ENCODE measurements around the gene AHRR. TPM values are rescaled to one million over a fixed set of nuclear protein-coding genes. Genes with fewer than 3 reads are reported as not detected.

AHRR gene
- total and polyA plus RNA-seq, 9 of the 15 experiments (the other 6 are each of a cell fraction or from before 2014, with no cell fraction given), result 0.06 to 1.6 (median 0.75) TPM; not detected in 1

GRCh38 chr5:402615-403359 is 81.3 kb downstream of the AHRR start (continued):
- TF ChIP-seq PHF21A (IDR thresholded peaks at IDR 0.05; ENCODE audit: borderline replicate concordance, low read depth) (no peak), PML (IDR thresholded peaks at IDR 0.05; ENCODE audit: low read length) (no peak), CBX1 (IDR thresholded peaks at IDR 0.05; ENCODE audit: low read depth) (no peak), RAD21 (CRISPR knock-in tag; conservative IDR thresholded peaks at IDR 0.05 in 1 of 2, IDR thresholded peaks at IDR 0.05 in 1 of 2) (peak in 1 of 2 experiments; percentile 13; a peak in 1 of 4 replicates)

DNA sequence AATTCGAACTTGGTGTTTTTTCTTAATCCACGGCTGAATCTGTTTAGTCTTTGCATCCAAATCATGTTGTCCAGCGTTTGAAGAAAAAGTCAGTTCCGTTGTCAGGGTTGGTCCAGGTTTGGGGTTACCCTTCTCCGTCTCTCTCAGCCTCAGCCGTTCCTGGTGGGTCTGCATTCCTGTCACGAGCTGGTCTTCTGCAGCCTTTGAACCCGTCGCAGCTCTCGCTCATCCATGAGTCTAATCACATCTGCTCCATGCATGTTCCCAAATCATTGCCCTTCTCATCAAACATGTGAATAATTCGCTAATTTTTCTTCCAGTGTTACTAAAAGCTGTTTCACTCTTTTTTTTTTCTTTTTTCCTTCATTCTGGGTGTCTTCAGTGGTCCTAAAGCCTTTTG is 82.5 kb downstream of the AHRR start:
- in situ Hi-C loops (cut with MboI) (no loop called here), intact Hi-C loops (cut with micrococcal nuclease) (no loop called here)
- Histone ChIP-seq H3K4me3 (no peak overlapping the region), H3K9me1 (ENCODE audit: control insufficient read depth, insufficient read depth, low read length) (no peaks in the 10 kb centered on the region), H2AFZ (ENCODE audit: low read depth, low read length) (no peak overlapping the region), H3K4me2 (ENCODE audit: insufficient read depth, low read length) (no peak overlapping the region), H3K27me3 (ENCODE audit: control insufficient read depth in 2 of 2, insufficient read depth in 2 of 2, low read length in 2 of 2) (peaks cover 79 to 83% of the 10 kb centered on the region in 2 experiments), H3K9ac (ENCODE audit: insufficient read depth in 1 of 2, low read depth in 2 of 2, low read length in 2 of 2) (no peak overlapping the region), H3K9me3 (replicated peaks; ENCODE audit: control insufficient read depth, insufficient read depth, low read depth, low read length) (no peaks in the 10 kb centered on the region), H4K20me1 (replicated peaks; ENCODE audit: control insufficient read depth, insufficient read depth, low read length) (peaks cover 4% of the 10 kb centered on the region; the same call in 1 of the 2 replicates), H3K36me3 (ENCODE audit: control insufficient read depth, insufficient read depth, low read length) (no peaks in the 10 kb centered on the region), H3K79me2 (ENCODE audit: control insufficient read depth, insufficient read depth, low read length) (no peaks in the 10 kb centered on the region), H3K4me1 (replicated peaks in 1 of 2; ENCODE audit: control insufficient read depth in 2 of 2, insufficient read depth in 2 of 2, low read length in 2 of 2) (peaks cover 0 to 15% of the 10 kb centered on the region in 2 experiments; a peak in 2 of 5 replicates), H3K27ac (ENCODE audit: extremely low read depth, low read depth, low read length) (no peak overlapping the region)
- POLR2A ChIA-PET, result interaction anchor here (0.9 to 1.7 kb wide), 3 partner anchors 8 to 49 kb away, joined by 3 to 6 read pairs (median 4); no protein-coding TSS in a partner anchor
- ATAC-seq (no peak), DNase-seq (ENCODE audit: extremely low read depth in 1 of 4, low spot score in 3 of 4) (no peak), FAIRE-seq (no peak)
- CTCF ChIA-PET (ENCODE audit: low intra/inter-chr PET ratio), result no interaction called here
- no TSS peak for BruUV-seq (replicated peaks)
- 3% methylated on average over 11 of the region's 11 CpGs for WGBS (ENCODE audit: insufficient coverage, low coverage, missing lambda C conversion rate)
- TF ChIP-seq UBTF (IDR thresholded peaks at IDR 0.05; ENCODE audit: borderline replicate concordance in 1 of 2, low read depth in 2 of 2, low read length in 2 of 2) (no peak), HMG20A (CRISPR knock-in tag; conservative IDR thresholded peaks at IDR 0.05) (no peak), NFYB (IDR thresholded peaks at IDR 0.05; ENCODE audit: extremely low read depth, insufficient read length) (no peak), MXD1 (CRISPR knock-in tag; IDR thresholded peaks at IDR 0.05; ENCODE audit: borderline replicate concordance, poor library complexity, severe bottlenecking) (no peak), SAFB (IDR thresholded peaks at IDR 0.05; ENCODE audit: borderline replicate concordance, low read depth, low read length) (no peak), TAF1 (IDR thresholded peaks at IDR 0.05; ENCODE audit: control insufficient read depth, extremely low read depth, insufficient read depth, low read length, severe bottlenecking) (no peak), HOXB6 (CRISPR knock-in tag; IDR thresholded peaks at IDR 0.05; ENCODE audit: borderline replicate concordance) (no peak), CBX8 (IDR thresholded peaks at IDR 0.05; ENCODE audit: borderline replicate concordance, extremely low read depth, low read depth, low read length, poor library complexity, severe bottlenecking) (peak; percentile 71), NR4A1 (CRISPR knock-in tag; IDR thresholded peaks at IDR 0.05) (no peak), NR4A1 (tag; IDR thresholded peaks at IDR 0.05) (no peak)
- TF ChIP-seq, protein P1, sequence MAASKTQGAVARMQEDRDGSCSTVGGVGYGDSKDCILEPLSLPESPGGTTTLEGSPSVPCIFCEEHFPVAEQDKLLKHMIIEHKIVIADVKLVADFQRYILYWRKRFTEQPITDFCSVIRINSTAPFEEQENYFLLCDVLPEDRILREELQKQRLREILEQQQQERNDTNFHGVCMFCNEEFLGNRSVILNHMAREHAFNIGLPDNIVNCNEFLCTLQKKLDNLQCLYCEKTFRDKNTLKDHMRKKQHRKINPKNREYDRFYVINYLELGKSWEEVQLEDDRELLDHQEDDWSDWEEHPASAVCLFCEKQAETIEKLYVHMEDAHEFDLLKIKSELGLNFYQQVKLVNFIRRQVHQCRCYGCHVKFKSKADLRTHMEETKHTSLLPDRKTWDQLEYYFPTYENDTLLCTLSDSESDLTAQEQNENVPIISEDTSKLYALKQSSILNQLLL (CRISPR knock-in tag; IDR thresholded peaks at IDR 0.05; ENCODE audit: borderline replicate concordance), result no peak
